Karpas-422 (cell line): ENCODE results near the gene ADD1. TPM values are rescaled to one million over a fixed set of nuclear protein-coding genes. Genes with fewer than 3 reads are reported as not detected.

Experiments
- DNase-seq: peaks from one replicate; pipeline ENCODE4 v3.0.0-alpha.2; 2015
- H2AFZ ChIP-seq: fragments of 200-600 bp; sonication (generic); 2 replicates; pipeline ENCODE4 v1.6.1; 2014; ENCODE audit warnings: antibody characterized with exemption, low read length, mixed read lengths
- H3K27ac ChIP-seq: fragments of 200-600 bp; sonication (generic); 2 replicates; pipeline ENCODE4 v1.5.1; 2014; ENCODE audit warnings: mild to moderate bottlenecking, low read length, moderate library complexity
- H3K27me3 ChIP-seq: fragments of 200-600 bp; sonication (generic); 2 replicates; pipeline ENCODE4 v1.6.1; 2014; ENCODE audit warnings: low read length, mixed read lengths
- H3K36me3 ChIP-seq: fragments of 200-600 bp; sonication (generic); 2 replicates; pipeline ENCODE4 v1.6.1; 2014; ENCODE audit warnings: low read length, mixed read lengths; ENCODE audit not compliant: insufficient read depth
- H3K4me1 ChIP-seq: fragments of 200-600 bp; sonication (generic); 2 replicates; pipeline ENCODE4 v1.6.1; 2014; ENCODE audit warnings: mild to moderate bottlenecking, low read length, mixed read lengths
- H3K4me2 ChIP-seq: fragments of 200-600 bp; sonication (generic); 2 replicates; pipeline ENCODE4 v1.6.1; 2014; ENCODE audit warnings: low read length, low read depth, mild to moderate bottlenecking; ENCODE audit not compliant: poor library complexity, severe bottlenecking
- H3K4me3 ChIP-seq: fragments of 200-600 bp; sonication (generic); 2 replicates; pipeline ENCODE4 v1.5.1; 2014; ENCODE audit warnings: mild to moderate bottlenecking, antibody characterized with exemption, low read length, mixed read lengths
- H3K79me2 ChIP-seq: fragments of 200-600 bp; sonication (generic); 2 replicates; pipeline ENCODE4 v1.6.1; 2014; ENCODE audit warnings: mild to moderate bottlenecking, low read length, mixed read lengths
- H3K9ac ChIP-seq: fragments of 200-600 bp; sonication (generic); 2 replicates; pipeline ENCODE4 v1.6.0; 2014; ENCODE audit warnings: low read length
- H3K9me2 ChIP-seq: fragments of 200-600 bp; sonication (generic), shearing (Covaris generic); replicated peaks from 2 replicates; pipeline ENCODE4 v1.6.0; 2014; ENCODE audit warnings: mild to moderate bottlenecking, low read length, moderate library complexity; ENCODE audit not compliant: insufficient read depth
- H3K9me3 ChIP-seq: fragments of 300-700, 200-600 bp; sonication (generic); 2 replicates; pipeline ENCODE4 v1.6.1; 2014; ENCODE audit warnings: low read length, mixed read lengths
- H4K20me1 ChIP-seq: fragments of 200-600 bp; sonication (generic); 2 replicates; pipeline ENCODE4 v1.6.1; 2014; ENCODE audit warnings: mild to moderate bottlenecking, antibody characterized with exemption, low read length, low read depth; ENCODE audit not compliant: insufficient read depth
- total RNA-seq: library from RNA; depleted of rRNA; stranded (reverse); fragments of >200 nt; shearing (Covaris generic); gene quantifications from 2 replicates; pipeline ENCODE4 v1.2.3, GENCODE V29; 2014; ENCODE audit warnings: low replicate concordance

Gene ADD1
- total RNA-seq, 1 experiment from 2014 or later = 69.7 TPM

- H4K20me1 ChIP-seq = peaks cover 13% of the 10 kb centered on the region
- H3K9ac ChIP-seq = no peak overlapping the region
- no peaks in the 10 kb centered on the region for H3K9me2 ChIP-seq
- no peak overlapping the region for H3K4me2 ChIP-seq
- no peaks in the 10 kb centered on the region for H3K9me3 ChIP-seq
- H3K27me3 ChIP-seq = no peaks in the 10 kb centered on the region
- H3K36me3 ChIP-seq = peaks cover 4% of the 10 kb centered on the region; the same call in 1 of the 2 replicates
- H3K4me3 ChIP-seq = no peak overlapping the region
- H3K27ac ChIP-seq = no peak overlapping the region
- no peak overlapping the region for H2AFZ ChIP-seq
- H3K79me2 ChIP-seq = peaks cover 23% of the 10 kb centered on the region
- H3K4me1 ChIP-seq = peaks cover 23% of the 10 kb centered on the region
- no peak for DNase-seq
Observed at GRCh38 chr4:2871911-2872310, 28.3 kb downstream of the ADD1 start.

GRCh38 chr4:2873329-2873728 is 29.7 kb downstream of the ADD1 start:
- Histone ChIP-seq H3K4me2 (no peak overlapping the region), H3K9me3 (no peaks in the 10 kb centered on the region), H3K27ac (no peak overlapping the region), H3K9ac (no peak overlapping the region), H4K20me1 (peaks cover 8% of the 10 kb centered on the region), H3K79me2 (peaks cover 25% of the 10 kb centered on the region), H3K4me3 (no peak overlapping the region), H3K4me1 (peaks cover 23% of the 10 kb centered on the region), H3K9me2 (no peaks in the 10 kb centered on the region), H3K27me3 (no peaks in the 10 kb centered on the region), H3K36me3 (peaks cover 4% of the 10 kb centered on the region; the same call in 1 of the 2 replicates), H2AFZ (no peak overlapping the region)
- no peak for DNase-seq

GRCh38 chr4:2874861-2875260 is 31.2 kb downstream of the ADD1 start:
- Histone ChIP-seq H3K4me1 (peaks cover 23% of the 10 kb centered on the region), H2AFZ (no peak overlapping the region), H4K20me1 (no peaks in the 10 kb centered on the region), H3K9me2 (no peaks in the 10 kb centered on the region), H3K27ac (no peak overlapping the region), H3K27me3 (no peaks in the 10 kb centered on the region), H3K4me2 (no peak overlapping the region), H3K79me2 (peaks cover 26% of the 10 kb centered on the region), H3K9ac (no peak overlapping the region), H3K9me3 (no peaks in the 10 kb centered on the region), H3K36me3 (peaks cover 4% of the 10 kb centered on the region; the same call in 1 of the 2 replicates), H3K4me3 (no peak overlapping the region)
- no peak for DNase-seq

DNA sequence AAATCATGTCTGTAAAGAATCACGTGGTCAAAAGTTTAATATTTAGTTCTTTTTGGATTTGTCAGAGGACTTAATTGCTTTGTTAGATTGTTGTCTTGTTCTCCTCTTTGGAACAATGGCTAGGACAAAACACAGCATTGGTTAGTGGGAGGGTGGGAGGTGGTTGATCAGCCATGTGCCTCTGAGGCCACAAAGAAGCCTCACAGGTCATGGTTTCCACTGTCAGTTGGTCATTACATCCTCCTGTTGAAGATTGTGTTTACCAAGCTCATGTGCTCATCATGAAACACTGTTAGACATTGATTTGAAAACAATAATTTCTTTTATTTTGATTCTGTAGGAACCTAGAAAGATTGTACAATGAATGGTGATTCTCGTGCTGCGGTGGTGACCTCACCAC is 31.9 kb downstream of the ADD1 start:
- H3K79me2 ChIP-seq = peaks cover 26% of the 10 kb centered on the region
- H3K9ac ChIP-seq = no peak overlapping the region
- no peaks in the 10 kb centered on the region for H4K20me1 ChIP-seq
- H3K27ac ChIP-seq = no peak overlapping the region
- H3K36me3 ChIP-seq = peaks cover 4% of the 10 kb centered on the region; the same call in 1 of the 2 replicates
- H3K4me1 ChIP-seq = peaks cover 23% of the 10 kb centered on the region
- H3K4me3 ChIP-seq = no peak overlapping the region
- DNase-seq = no peak
- no peaks in the 10 kb centered on the region for H3K27me3 ChIP-seq
- no peaks in the 10 kb centered on the region for H3K9me3 ChIP-seq
- H3K9me2 ChIP-seq = no peaks in the 10 kb centered on the region
- no peak overlapping the region for H2AFZ ChIP-seq
- no peak overlapping the region for H3K4me2 ChIP-seq

DNA sequence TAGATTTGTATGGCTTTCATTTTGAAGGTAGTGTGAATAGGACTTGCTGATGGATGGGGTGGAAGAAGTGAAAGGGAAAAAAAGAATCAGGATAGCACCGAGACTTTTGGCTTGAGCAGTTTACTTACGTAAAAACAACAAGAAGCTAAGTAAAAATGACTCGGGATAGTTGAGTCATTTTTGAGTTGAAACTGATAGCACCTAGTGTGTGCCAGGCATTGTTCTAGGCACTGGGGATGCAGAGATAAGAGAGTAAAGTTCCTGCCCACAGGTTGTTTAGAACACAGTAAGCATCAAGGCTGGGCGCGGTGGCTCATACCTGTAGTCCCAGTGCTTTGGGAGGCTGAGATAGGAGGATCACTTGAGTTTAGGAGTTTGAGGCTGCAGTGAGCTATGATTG is 34.7 kb downstream of the ADD1 start:
- H3K27ac ChIP-seq = no peak overlapping the region
- peaks cover 17% of the 10 kb centered on the region for H3K79me2 ChIP-seq
- no peaks in the 10 kb centered on the region for H3K27me3 ChIP-seq
- no peak overlapping the region for H3K4me2 ChIP-seq
- no peaks in the 10 kb centered on the region for H4K20me1 ChIP-seq
- H3K4me3 ChIP-seq = no peak overlapping the region
- H3K9me2 ChIP-seq = no peaks in the 10 kb centered on the region
- peaks cover 4% of the 10 kb centered on the region; the same call in 1 of the 2 replicates for H3K36me3 ChIP-seq
- DNase-seq = no peak
- no peaks in the 10 kb centered on the region for H3K9me3 ChIP-seq
- H2AFZ ChIP-seq = no peak overlapping the region
- H3K9ac ChIP-seq = no peak overlapping the region
- H3K4me1 ChIP-seq = peaks cover 20% of the 10 kb centered on the region

- DNase-seq = no peak
- H3K9me2 ChIP-seq = no peaks in the 10 kb centered on the region
- H3K9ac ChIP-seq = no peak overlapping the region
- H3K4me2 ChIP-seq = no peak overlapping the region
- peaks cover 11% of the 10 kb centered on the region for H3K79me2 ChIP-seq
- no peak overlapping the region for H3K4me3 ChIP-seq
- H3K4me1 ChIP-seq = peaks cover 14% of the 10 kb centered on the region
- H3K27ac ChIP-seq = no peak overlapping the region
- peaks cover 4% of the 10 kb centered on the region; the same call in 1 of the 2 replicates for H3K36me3 ChIP-seq
- no peaks in the 10 kb centered on the region for H3K9me3 ChIP-seq
- no peak overlapping the region for H2AFZ ChIP-seq
- no peaks in the 10 kb centered on the region for H3K27me3 ChIP-seq
- H4K20me1 ChIP-seq = no peaks in the 10 kb centered on the region
Observed at GRCh38 chr4:2879026-2879425, 35.4 kb downstream of the ADD1 start.

DNA sequence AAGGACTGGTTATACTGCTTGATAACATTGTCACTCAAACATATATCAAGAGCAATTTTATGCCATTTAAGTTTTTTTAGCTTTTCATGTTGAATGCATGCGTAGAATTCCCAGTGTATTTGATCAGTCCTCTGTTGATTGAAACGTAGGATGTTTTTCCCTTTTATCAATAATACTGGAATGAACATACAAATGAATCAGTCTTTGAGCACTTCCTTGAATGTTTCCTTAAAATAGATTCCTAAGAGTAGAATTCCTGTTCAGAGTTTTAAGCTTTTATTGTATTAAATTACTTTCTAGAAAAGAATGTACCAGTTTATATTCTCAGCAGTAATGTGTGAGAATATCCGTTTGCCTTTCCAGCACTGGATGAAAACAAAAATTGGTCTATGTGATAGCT is 37.8 kb downstream of the ADD1 start:
- peaks cover 5% of the 10 kb centered on the region for H3K4me1 ChIP-seq
- H3K9ac ChIP-seq = no peak overlapping the region
- H3K9me2 ChIP-seq = no peaks in the 10 kb centered on the region
- no peak for DNase-seq
- 0 out of 2 replicates have a peak, but pooled peaks cover 3% of the 10 kb centered on the region for H3K79me2 ChIP-seq
- no peak overlapping the region for H3K4me3 ChIP-seq
- no peaks in the 10 kb centered on the region for H3K27me3 ChIP-seq
- peaks cover 2% of the 10 kb centered on the region; the same call in 1 of the 2 replicates for H3K36me3 ChIP-seq
- H3K9me3 ChIP-seq = no peaks in the 10 kb centered on the region
- H3K27ac ChIP-seq = no peak overlapping the region
- H2AFZ ChIP-seq = no peak overlapping the region
- no peak overlapping the region for H3K4me2 ChIP-seq
- H4K20me1 ChIP-seq = no peaks in the 10 kb centered on the region

DNA sequence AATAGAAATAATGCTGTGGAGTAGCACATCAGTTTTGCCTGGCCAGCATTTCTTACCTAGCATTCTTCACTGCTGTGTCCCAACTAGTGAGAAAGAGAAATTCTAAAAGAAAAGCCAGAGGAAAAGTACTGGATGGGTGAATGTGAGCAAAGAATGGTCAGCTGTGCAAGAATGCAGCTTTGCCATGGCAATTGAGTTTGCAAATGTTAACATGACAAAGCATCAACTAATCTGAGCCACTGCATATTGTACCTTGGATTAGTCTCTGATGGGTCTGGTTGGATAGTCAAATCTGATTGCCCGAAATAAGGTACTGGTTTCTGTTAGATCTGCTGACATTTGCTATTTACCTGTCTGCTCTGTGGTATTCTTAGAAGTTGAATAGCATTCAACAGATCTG is 38.7 kb downstream of the ADD1 start:
- Histone ChIP-seq H3K4me1 (peaks cover 5% of the 10 kb centered on the region), H3K9ac (no peak overlapping the region), H3K27ac (no peak overlapping the region), H3K4me2 (no peak overlapping the region), H3K36me3 (peaks cover 6% of the 10 kb centered on the region; the same call in 1 of the 2 replicates), H3K79me2 (0 out of 2 replicates have a peak, but pooled peaks cover 3% of the 10 kb centered on the region), H2AFZ (no peak overlapping the region), H3K27me3 (no peaks in the 10 kb centered on the region), H3K9me2 (no peaks in the 10 kb centered on the region), H4K20me1 (no peaks in the 10 kb centered on the region), H3K9me3 (no peaks in the 10 kb centered on the region), H3K4me3 (no peak overlapping the region)
- no peak for DNase-seq
